ENCODE data around the gene TTLL8.
"Not testable (repeated sequence)": the region's sequence is repeated elsewhere in the genome, so short reads cannot be mapped to it uniquely, and the experiment has no call there.

TTLL8 gene

DNA sequence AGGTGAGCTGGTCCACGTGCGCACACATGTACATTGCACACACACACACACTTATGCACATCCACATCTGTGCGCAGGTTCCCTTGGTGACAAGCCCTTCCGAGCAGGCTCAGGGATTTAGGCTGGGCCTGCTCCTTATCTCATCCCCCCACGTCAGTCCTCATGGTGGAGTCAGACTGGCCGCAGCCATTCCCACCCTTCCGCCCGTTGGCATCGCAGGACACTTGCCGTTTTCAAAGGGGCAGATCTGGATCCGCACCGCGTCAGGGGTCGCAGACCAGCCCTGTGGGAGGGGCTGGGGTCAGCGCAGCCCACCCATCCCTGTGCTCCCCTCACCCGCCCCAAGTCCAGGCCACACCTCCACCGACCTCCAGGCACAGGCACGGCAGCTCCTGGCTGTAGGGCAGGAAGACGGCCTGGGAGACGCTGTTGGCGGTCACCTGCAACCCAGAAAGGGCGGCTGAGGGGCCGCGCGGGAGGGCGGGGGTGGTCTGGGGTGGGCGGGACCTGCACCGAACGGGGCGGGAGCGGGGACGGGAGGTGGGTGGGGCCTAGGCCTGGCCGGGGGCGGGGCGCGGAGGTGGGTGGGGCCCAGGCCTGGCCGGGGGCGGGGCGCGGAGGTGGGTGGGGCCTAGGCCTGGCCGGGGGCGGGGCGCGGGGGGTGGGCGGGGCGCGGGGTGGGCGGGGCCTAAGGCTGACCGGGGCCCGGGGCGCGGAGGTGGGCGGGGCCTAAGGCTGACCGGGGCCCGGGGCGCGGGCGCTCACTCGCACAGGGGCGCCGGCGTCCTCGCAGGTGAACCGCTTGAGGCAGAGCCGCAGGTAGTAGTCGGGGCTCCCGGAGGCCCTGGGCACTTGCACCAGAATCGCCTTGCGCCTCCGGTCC lies 58.8 kb downstream of the TTLL8 start:
- DNase-seq, result peak; percentile 43

DNA sequence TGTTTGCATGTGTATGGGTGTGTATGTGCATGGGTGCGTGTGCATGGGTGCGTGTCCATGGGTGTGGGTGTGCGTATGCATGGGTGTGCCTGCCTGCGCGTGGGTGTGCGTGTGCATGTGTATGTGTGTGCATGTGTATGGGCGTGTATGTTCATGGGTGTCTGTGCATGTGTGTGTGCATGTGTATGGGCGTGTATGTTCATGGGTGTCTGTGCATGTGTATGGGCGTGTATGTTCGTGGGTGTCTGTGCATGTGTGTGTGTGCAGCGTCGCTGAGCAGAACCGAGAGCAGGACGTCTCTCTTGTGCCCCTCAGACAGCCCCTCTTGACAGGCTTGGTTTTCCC lies 59.4 kb downstream of the TTLL8 start:
- no peak for DNase-seq

DNA sequence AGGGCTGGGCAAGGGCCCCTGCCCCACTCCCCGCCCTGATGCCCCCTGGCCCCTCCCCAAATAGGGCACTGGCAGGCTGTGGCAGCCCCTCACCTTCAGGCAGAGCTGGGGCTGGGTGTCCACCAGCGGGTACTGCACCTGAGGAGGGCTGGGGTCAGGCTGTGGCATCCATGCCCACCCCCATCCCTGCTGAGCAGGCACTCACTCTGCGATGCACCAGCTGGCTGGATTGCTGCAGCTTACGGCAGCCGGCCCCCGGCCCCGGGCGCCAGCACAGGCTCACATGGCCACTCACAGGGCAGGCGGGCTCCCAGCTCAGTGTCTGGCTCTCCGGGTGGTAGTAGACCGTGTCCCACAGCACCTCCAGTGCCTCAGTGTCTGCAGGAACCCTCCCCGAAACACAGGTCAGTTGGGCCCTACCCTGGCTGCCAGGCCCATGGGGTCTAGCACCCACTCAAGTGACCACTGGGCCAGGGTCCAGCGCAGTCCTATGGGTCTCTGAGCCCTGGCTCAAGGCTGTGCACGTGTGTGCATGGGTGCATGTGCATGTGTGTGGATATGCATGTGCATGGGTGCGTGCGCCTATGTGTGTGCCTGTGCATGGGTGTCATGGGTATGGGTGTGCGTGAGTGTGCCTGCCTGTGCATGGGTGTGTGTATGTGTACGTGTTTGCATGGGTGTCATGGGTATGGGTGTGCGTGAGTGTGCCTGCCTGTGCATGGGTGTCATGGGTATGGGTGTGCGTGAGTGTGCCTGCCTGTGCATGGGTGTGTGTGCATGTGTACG lies 60.0 kb downstream of the TTLL8 start:
- no peak for DNase-seq

GRCh38 chr22:49997251-49997599 lies 60.9 kb downstream of the TTLL8 start:
- no peak for DNase-seq

DNA sequence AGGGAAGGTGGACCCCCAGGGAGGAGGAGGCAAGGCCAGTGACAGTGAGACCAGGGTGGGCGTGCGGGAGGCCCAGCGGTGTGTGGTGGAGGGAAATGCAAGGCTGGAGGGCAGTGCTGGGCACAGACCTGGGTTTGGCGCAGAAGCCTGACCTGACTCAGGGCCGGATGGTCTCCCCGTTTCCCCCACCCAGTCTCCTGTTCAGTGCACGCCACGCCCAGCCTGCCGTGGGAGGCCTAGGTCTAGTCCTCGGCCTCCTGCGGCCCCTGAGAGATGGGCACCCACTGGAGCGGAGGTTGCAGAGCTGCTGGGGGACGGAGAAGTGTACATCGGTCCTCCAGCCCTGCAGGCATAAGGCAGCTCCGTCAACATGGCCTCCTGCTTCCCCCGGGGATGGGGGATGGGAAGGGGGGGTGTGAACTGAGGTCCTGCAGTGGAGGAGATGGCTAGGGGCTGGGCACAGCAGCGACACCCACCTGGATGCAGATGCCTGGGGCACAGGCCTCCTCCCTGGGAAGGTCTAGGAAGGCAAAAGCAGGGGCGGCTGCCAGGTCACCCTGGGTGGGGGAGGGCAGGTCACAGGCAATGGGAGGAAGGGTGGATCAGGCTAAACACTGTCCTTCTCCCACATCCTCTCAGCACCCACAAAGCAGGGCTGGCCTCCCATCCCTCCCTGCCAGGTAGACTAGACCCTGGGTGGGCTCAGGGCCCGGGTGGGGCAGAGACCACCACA lies 61.4 kb downstream of the TTLL8 start:
- no peak for DNase-seq

GRCh38 chr22:49996119-49996517 lies 62.0 kb downstream of the TTLL8 start:
- DNase-seq, result no peak

DNA sequence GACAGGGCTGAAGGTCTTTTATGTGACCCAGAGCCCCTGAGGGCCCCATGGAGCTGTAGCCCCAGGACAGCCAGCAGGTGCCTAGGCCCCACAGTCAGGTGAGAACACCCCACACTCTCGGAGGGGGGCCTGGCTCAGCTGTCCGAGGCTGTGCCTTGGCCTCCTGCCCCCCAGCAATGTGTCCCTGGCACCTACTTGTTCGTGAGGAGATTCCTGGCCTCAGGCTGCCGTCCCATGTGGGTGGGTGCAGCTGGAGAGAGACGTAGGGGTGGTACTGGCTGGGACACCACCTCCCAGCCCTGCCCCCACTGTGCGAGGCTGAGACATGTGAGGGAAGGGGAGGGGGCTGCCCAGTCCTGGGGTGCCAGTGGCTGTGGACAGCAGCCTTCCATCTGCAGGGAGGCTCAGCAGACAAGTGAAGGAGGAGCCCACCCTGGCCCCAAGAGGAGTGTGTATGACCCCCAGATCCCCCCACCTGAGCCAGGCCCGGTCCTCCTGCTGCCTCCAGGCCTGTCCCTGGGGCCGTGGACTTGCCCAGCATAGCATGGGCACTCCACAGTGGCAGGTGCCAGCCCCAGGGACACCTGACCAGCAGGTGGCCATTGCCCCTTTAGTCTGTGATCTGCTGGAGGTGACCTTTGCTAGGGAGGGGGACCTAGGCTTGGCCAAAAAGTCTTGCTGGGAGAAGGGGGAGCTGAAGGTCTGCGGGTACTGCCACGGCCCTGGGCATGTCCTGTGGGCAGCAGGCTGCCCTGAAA lies 62.6 kb downstream of the TTLL8 start:
- DNase-seq, result no peak

- DNase-seq, result no peak
These were observed 63.1 kb downstream of the TTLL8 start for GRCh38 chr22:49995041-49995360.

- DNase-seq, result no peak
These were observed 63.6 kb downstream of the TTLL8 start for GRCh38 chr22:49994361-49995040.

- no peak for DNase-seq
These were observed 64.3 kb downstream of the TTLL8 start for GRCh38 chr22:49993649-49994360.

DNA sequence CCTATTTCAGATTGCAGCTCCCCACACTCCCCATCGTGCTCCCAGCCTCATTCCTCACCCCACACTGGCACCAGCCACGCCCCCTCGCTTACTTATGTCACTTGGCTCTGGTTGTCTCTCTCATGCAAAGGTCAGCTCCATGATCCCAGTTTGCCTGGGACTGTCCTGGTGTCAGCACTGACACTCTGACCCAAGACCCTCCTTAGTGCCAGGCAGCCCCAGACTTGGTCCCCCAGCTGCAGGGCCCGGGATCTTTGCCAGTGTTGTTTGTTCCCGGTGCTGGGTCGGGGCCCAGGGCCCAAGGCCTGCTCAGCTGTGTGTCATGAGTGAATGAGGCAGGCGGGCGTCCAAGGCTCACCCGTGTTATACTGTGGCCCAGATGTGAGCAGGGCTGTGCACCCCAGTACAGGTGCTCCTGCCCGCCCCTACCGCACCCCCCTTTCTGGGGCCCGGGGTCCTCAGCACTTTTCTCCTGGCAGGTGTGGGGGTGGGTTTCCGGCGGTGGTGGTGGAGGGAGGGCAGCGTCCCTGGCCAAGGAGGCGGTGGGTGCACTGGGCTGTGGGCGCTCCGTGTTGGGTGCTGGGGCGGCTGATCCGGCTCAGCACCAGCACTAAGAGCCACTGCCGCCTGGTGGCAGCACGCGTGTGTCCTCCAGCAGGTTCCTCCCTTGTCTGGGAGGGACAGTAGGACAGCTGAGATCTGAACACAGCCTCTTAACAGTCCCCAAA lies 65.0 kb downstream of the TTLL8 start:
- DNase-seq, result peak; percentile 81

GRCh38 chr22:49991907-49992533 lies 66.1 kb downstream of the TTLL8 start:
- DNase-seq, result no peak

DNA sequence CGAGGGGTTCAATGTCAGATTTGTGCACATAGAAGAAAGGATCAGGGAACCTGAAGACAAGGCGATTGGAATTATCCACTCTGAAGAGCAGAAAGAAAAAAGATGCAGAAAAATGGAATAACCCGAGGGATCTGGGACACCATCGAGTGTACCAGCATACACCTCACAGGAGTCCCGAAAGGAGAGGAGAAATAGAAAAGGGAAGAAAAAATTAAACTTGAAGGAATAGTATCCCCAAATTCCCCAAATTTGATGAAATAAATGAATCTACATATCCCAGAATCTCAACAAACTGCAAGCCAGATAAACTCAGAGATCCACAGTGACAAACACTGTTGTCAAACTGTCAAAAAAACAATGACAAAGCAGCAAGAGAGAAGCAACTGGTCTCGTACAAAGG lies 66.9 kb downstream of the TTLL8 start:
- DNase-seq, result no peak

DNA sequence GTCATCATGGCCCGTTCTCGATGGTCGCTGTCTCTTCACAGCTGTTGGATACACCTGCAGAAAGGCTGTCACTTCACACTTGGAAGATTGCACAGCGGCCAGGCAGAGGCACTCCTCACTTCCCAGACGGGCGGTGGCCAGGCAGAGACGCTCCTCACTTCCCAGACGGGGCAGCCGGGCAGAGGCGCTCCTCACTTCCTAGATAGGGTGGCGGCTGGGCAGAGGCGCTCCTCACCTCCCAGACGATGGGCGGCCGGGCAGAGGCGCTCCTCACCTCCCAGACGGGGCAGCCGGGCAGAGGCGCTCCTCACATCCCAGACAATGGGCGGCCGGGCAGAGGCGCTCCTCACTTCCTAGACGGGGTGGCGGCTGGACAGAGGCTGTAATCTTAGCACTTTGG lies 68.3 kb downstream of the TTLL8 start:
- not testable (repeated sequence) for DNase-seq

DNA sequence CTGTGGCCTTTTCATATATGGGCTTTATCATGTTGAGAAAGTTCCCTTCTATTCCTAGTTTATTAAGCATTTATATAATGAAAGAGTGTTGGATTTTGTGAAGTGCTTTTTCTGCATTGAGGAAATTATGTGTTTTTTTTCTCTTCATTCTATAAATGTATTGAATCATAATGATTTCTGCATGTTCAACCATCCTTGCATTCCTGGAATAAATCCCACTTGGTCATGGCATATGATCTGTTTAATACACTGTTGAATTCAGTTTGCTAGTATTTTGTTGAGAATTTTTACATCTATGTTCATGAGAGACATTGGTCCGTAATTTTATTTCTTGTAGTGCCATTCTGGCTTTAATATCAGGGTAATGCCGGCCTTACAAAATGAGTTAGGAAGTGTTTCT lies 71.8 kb downstream of the TTLL8 start:
- DNase-seq, result no peak

- peak; percentile 43 for DNase-seq
These were observed 74.7 kb downstream of the TTLL8 start for GRCh38 chr22:49983148-49984042.

- not testable (repeated sequence) for DNase-seq
These were observed 76.3 kb downstream of the TTLL8 start for GRCh38 chr22:49981799-49982198.

DNA sequence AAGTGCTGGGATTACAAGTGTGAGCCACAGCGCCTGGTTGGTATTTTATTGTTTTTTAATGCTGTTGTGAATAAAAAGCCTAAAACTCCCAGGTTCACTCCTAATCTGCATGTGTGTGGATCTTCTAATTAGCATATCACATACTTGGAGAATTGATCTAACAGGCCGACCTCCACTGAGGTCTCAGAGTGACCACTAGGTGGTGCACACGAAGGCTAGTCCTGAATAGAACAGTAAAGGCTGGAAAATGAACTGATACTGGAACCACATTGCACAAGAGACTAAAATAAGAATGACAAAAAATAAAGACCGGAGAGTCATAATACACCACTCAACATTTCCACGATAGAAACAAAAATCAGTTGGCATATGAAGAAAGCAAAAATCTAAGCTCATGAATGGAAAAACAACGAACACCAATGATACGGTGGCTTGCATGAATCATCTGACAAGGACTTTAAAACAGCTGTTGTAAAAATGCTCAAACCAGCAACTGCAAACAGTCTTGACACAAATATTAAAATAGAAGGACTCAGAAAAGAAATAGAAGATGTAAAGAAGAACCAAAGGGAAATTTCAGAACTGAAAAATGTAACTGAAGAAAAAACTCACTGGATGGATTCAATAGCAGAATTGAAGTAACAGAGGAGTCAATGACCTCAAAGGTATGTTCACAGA lies 78.4 kb downstream of the TTLL8 start:
- DNase-seq, result peak; percentile 74

DNA sequence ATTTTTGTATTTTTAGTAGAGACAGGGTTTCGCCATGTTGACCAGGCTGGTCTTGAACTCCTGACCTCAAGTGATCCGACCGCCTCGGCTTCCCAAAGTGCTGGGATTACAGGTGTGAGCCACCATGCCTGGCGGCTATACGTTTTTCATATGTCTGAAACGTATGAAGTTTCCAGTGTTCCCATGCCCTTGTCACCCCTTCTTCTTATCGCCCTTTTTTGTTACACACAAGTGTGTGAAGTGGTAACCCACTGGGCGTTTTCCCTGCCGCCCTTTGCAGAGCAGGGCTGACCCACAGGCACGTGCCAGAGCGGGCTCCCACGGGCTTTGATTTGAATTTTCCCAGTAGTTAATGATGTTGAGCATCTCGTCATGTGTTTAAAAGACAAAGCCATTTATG lies 80.5 kb downstream of the TTLL8 start:
- peak; percentile 3 for DNase-seq
